HUES64 (cell line): ENCODE data around the gene FAM149A.

Source experiments
- H3K27ac ChIP-seq: 2 replicates; pipeline ENCODE4 v1.7.0; 2013; ENCODE audit warnings: low read depth, low read length, inconsistent platforms
- H3K27me3 ChIP-seq: 2 replicates; pipeline ENCODE4 v1.6.1; 2013; ENCODE audit warnings: mild to moderate bottlenecking, low read length; ENCODE audit not compliant: insufficient read depth
- H3K36me3 ChIP-seq: 2 replicates; pipeline ENCODE4 v1.6.1; 2013; ENCODE audit warnings: mild to moderate bottlenecking, low read length; ENCODE audit not compliant: insufficient read depth
- H3K4me1 ChIP-seq: 2 replicates; pipeline ENCODE4 v1.6.1; 2013; ENCODE audit warnings: mild to moderate bottlenecking, low read length, moderate library complexity; ENCODE audit not compliant: insufficient read depth
- H3K4me3 ChIP-seq: 2 replicates; pipeline ENCODE4 v1.5.1; 2013; ENCODE audit warnings: mild to moderate bottlenecking, low read length, moderate library complexity
- H3K9ac ChIP-seq: 2 replicates; pipeline ENCODE4 v1.6.1; 2013; ENCODE audit warnings: mild to moderate bottlenecking, low read depth, low read length
- H3K9me3 ChIP-seq: 2 replicates; pipeline ENCODE4 v1.6.1; 2013; ENCODE audit warnings: low read depth, low read length; ENCODE audit not compliant: insufficient read depth
- WGBS: fragments of 150-250, 120-280 bp; methylation state at CpG from one replicate; pipeline ENCODE4 v1.1.7; 2013; ENCODE audit warnings: missing lambda C conversion rate; 5-methylcytosine and 5-hydroxymethylcytosine counted together

FAM149A gene

DNA sequence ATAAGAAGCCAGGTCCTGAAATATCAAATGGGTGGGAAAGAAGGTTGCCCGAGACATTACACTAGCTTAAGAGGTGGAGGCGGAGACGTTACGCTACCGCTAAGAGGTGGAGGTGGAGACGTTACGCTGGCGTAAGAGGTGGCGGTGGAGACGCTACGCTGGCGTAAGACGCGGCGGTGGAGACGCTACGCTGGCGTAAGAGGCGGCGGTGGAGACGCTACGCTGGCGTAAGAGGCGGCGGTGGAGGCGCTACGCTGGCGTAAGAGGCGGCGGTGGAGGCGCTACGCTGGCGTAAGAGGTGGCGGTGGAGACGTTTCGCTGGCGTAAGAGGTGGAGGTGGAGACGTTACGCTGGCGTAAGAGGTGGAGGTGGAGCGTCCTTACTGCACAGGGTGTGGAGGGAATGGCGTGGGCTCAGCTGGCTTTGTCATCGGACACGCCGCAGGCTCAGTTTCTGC lies 99.6 kb downstream of the FAM149A start:
- no peaks in the 10 kb centered on the region for H3K4me1 ChIP-seq
- WGBS: 88% methylated on average over 45 of the region's 45 CpGs
- H3K9ac ChIP-seq: no peak overlapping the region
- H3K4me3 ChIP-seq: no peak overlapping the region
- no peaks in the 10 kb centered on the region for H3K27me3 ChIP-seq
- H3K27ac ChIP-seq: no peak overlapping the region
- 0 out of 2 replicates have a peak, but pooled peaks cover 2% of the 10 kb centered on the region for H3K9me3 ChIP-seq
- H3K36me3 ChIP-seq: no peaks in the 10 kb centered on the region

DNA sequence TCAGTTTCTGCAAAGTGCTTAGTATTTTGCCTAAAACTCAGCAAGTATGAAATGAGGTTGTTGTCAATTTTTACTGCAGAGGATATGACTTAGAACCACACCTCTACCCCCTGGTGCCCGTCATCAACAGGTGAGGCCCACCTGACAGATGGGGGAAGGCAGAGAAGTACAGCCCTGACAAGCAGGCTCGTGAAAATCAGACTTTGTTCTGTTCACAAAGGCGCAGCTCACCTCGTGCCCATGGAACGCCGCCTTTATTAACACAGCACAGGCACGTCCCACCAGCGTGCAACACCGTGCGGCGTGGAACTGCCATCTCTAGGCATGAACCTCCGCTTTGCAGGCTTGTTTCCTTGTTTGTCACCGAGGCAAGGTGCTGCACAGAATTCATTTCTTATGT lies 100.2 kb downstream of the FAM149A start:
- Histone ChIP-seq H3K27ac (no peak overlapping the region), H3K36me3 (no peaks in the 10 kb centered on the region), H3K4me3 (no peak overlapping the region), H3K9ac (no peak overlapping the region), H3K4me1 (no peaks in the 10 kb centered on the region), H3K9me3 (0 out of 2 replicates have a peak, but pooled peaks cover 5% of the 10 kb centered on the region), H3K27me3 (no peaks in the 10 kb centered on the region)
- 95% methylated on average over 13 of the region's 13 CpGs for whole genome bisulfite sequencing

DNA sequence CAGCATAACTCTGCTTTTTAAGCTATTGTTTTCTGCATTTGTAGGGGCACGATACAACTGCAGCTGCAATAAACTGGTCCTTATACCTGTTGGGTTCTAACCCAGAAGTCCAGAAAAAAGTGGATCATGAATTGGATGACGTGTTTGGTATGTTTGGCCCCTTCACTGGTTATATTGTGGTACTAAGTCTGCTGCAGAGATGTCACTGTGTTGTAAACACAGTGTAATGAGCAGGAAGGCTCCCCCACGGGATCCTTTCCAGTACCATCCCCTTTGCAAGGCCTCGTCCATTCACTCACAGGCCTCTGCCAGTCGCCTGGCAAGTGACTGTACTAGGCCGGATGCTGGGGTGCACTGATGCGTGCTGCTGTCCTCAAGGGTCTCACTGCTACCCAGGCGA lies 100.7 kb downstream of the FAM149A start:
- no peak overlapping the region for H3K27ac ChIP-seq

DNA sequence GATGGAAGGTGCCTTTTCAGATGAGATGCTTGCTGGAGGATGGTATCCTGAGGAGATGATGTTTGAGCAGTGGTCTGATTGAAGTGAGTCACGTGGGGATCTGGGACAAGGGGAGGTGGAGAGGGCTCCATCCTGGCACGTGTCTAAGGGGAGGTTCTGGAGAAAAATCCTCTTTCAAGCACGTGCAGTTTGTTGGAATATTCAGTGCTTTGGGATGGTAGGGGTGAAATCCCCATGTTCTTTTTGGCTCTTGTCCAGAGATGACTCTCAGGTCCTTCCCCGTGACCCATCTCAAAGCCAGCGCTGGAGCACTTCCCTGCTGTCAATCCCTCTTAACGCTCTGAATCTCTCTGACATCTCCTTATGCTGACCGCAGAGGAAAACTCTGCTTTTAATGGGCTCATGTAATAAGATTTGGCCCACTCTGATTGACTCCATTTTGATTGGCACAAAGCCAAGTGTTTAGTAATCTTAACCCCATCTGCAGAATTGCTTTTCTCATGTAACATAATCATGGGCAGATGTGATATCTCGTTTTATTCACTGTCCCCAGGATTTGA lies 112.0 kb downstream of the FAM149A start:
- Histone ChIP-seq H3K4me1 (0 out of 2 replicates have a peak, but pooled peaks cover 3% of the 10 kb centered on the region), H3K4me3 (no peak overlapping the region), H3K9me3 (no peaks in the 10 kb centered on the region), H3K27ac (no peak overlapping the region), H3K27me3 (no peaks in the 10 kb centered on the region), H3K9ac (no peak overlapping the region), H3K36me3 (no peaks in the 10 kb centered on the region)
- 88% methylated on average over 8 of the region's 8 CpGs for WGBS

More for the DNA sequence above, 100.7 kb downstream of the FAM149A start:
- Histone ChIP-seq H3K36me3 (no peaks in the 10 kb centered on the region), H3K4me3 (no peak overlapping the region), H3K27me3 (no peaks in the 10 kb centered on the region), H3K9me3 (peaks cover 5% of the 10 kb centered on the region; the same call in 1 of the 2 replicates), H3K4me1 (no peaks in the 10 kb centered on the region), H3K9ac (no peak overlapping the region)
- WGBS: 89% methylated on average over 8 of the region's 8 CpGs

DNA sequence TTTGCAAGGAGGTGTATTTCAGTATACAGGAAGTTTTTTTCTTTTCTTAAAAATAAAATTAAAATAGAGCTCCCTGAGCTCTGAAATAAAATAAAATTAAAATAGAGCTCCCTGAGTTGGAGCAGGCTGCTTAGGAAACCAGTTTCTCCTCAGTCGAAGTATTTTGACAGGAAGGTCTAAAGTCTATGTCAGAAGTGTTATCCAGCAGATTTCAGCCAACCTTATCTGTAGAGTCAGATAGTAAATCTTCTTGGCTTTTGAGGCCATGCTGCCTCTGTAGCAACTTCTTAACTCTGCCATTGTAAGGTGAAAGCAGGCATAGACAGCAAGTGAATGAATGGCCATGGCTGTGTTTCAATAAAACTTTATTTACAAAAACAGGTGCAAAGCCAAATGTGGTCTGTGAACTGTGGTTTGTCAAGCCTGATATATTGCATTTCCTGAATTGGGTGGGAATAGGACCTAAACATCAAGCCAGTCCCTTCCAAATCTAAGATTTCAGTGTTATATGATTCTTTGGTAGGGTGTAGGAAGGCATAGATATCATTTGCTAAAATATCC lies 113.3 kb downstream of the FAM149A start:
- Histone ChIP-seq H3K4me3 (no peak overlapping the region), H3K4me1 (0 out of 2 replicates have a peak, but pooled peaks cover 3% of the 10 kb centered on the region), H3K27ac (no peak overlapping the region), H3K9me3 (peaks cover 1% of the 10 kb centered on the region; the same call in 1 of the 2 replicates), H3K36me3 (no peaks in the 10 kb centered on the region), H3K27me3 (no peaks in the 10 kb centered on the region), H3K9ac (no peak overlapping the region)
- WGBS: 89% methylated on average over 1 of the region's 1 CpG

DNA sequence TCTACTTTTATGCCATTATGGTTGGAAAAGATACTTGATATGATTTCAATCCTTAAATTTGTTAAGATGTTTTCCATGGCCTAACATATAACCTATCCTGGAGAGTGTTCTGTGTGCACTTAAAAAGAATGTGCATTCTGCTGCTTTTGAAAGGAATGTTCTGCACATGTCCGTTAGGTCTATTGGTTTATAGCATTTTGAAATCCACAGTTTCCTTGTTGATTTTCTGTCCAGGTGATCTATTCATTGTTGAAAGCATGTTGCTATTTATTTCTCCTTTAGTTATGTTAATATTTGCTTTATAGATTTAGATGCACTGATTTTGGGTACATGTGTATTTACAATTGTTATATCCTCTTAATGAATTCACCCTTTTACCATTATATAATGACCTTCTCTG lies 117.1 kb downstream of the FAM149A start:
- H3K27ac ChIP-seq: no peak overlapping the region
- H3K9me3 ChIP-seq: peaks cover 32% of the 10 kb centered on the region
- H3K4me3 ChIP-seq: no peak overlapping the region
- no peaks in the 10 kb centered on the region for H3K27me3 ChIP-seq
- H3K4me1 ChIP-seq: 0 out of 2 replicates have a peak, but pooled peaks cover 3% of the 10 kb centered on the region
- WGBS: 92% methylated on average over 1 of the region's 1 CpG
- no peaks in the 10 kb centered on the region for H3K36me3 ChIP-seq
- no peak overlapping the region for H3K9ac ChIP-seq
